GM18909 (cell line): ENCODE results near the gene SEMA3B.
"Not testable (repeated sequence)": the region's sequence is repeated elsewhere in the genome, so short reads cannot be mapped to it uniquely, and the experiment has no call there.

Source experiments
- ATAC-seq: cut with Tn5 transposase; IDR thresholded peaks from one replicate; pipeline ENCODE4 v1.9.1; 2021; ENCODE audit warnings: mild to moderate bottlenecking; ENCODE audit not compliant: unreplicated experiment, poor library complexity

SEMA3B gene

DNA sequence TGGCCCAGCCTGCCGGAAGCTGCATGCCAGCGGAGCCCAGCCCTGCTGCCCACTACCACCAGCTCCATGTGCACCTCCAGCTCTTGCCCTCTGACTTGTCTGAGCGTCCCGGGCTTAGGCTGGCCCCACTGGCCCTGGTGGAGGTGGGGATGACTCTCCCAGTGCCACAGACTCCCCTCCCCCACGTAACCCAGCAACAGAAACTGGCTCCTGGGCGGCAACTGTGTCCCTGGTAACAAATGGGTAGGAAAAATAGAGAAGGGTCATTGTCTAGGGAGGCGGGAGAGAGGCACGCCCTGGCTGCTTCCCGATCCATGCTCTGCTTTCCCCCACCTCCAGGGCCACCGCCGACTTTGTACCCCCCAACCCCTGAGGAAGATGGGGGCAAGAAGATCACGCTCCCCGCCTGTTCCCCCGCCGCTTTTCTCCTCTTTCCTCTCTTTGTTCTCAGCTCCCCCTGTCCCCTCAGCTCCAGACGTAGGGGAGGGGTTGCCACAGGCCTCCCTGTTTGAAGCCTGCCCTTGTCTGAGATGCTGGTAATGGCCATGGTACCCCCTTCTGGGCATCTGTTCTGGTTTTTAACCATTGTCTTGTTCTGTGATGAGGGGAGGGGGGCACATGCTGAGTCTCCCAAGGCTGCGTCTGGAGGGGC lies 10.8 kb upstream of the SEMA3B start:
- no peak for ATAC-seq

DNA sequence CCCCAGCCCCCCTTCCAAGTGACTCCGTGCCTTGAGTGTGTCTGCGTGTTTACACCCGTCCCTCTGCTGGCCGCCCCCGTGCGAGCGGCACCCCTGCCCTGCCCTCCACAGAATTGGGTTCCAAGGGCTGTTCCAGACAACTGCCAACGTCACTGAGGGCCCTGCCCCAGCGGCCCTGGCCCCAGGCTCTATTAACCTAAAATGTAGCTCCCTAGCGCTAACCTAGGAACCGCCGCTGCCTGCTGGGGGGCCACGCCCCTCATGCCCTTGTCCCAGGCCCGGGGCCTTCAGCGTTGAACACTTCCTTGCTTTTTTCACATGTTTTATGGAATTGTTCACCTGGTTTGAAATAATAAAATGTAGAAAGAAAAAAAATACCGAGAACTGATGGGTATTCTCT lies 10.0 kb upstream of the SEMA3B start:
- no peak for ATAC-seq

DNA sequence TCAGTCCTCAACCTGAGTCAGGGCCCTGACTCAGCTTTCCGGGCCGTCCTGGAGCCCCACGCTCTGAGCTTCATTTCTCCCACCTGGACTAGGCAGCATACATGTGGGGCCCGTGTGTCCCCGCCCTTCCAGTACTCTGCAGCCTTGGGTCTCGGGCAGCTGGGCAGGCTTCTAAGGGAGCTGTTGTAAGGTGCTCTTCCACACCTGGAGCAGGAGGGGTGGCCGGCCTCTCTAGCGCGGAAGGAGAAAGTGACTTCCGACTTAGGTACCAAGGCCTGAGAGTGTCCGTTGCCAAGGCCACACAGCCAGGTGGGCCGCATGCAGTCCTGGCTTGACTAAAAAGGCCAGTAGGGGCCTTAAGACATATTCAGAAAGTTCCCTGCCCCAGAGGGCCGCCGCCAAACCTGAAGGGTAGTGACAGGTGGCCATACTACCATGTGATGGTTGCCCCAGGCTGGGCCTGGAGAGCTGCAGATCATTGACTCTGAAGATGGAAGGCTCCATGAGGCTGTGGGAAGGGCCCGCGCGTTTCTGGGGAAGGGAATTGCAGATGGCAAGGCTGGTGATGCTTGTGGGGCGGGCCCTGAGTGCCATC lies 9.4 kb upstream of the SEMA3B start:
- ATAC-seq, result peak; percentile 26

DNA sequence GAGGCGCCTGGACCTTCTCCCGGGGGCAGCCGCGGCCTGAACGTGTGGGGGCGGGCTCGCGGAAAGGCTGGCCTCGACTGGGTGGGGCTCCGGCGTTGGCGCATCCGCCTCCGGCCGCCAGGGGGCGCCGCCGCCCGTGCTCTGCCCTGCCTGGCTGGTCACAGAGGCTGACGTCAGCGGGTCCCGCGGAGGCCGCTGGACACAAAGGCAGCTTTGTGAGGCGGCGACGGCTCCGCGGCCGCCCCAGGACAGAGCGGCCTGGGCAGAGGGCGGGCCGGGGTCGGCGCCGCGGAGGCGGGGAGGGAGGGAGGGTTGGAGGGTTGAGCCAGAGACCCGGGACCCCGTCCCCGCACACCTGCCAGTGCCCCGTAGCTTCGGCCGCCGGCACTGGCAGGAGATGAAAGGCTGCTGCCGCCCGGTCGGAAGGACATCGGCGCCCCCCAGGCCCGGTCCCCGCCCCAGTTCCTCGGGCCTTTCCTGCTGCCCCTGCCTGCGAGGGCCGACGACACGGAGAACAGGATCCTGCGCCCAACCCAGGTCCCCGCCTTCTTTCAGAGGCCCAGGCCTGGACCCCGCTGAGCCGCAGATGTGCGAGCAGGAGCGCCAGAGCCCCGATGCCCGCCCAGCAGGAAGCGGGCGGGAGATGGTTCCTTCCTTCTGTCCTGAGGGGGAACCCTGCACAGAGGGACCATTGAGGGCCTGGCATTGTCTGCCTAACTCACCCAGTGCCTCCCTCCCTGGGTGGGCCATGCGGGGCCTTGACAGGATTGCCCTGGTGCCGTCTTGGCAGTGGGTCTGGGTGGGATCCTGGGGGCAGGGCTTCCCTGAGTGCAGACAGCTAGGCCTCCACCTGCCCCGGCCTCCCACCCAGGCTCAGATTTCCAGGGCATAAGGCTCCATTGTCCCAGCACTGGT lies 8.7 kb upstream of the SEMA3B start:
- peak; percentile 91 for ATAC-seq

DNA sequence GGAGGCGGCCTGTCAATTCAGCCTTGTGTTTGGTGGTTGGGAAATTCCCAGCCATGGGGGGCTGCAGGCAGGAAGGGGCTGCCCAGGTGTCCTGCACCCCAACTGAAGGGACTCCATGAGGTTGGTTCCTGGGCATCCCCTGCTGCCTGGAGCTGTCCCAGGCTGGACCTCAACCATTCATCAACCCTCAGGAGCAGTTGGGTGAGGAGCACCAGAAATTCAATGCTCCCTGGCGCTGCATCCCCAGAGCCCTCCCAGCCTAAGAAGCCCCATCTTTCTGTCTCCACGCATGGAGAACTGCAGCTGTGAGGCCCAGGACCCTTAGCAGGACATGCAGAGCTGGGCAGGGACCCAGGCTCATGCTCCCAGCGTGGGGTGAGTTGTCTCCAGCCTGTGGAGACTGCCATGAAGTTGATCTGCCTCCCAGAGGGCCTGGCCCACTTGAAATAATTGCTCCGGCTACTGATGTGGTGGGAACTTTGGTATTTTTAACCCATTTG lies 8.0 kb upstream of the SEMA3B start:
- ATAC-seq, result no peak

DNA sequence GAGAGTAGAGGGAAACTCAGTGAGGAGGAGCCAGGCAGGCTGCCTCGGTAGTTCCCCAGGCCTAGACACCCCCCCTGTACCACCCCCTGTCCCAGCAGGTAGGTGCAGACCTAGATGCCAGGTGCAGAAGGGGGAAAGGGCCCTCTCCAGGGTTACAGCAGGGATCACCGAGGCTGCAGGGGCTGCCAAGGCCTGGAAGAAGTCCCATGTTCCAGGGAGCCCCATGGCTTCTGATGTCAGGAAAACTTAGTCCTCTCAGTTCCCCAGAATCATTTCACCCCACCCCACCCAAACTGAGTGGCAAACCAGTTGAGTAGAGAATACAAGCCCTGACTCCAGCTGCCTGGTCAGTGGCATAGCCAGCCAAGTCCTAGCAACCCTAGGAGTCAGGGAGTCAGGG lies 7.4 kb upstream of the SEMA3B start:
- no peak for ATAC-seq

DNA sequence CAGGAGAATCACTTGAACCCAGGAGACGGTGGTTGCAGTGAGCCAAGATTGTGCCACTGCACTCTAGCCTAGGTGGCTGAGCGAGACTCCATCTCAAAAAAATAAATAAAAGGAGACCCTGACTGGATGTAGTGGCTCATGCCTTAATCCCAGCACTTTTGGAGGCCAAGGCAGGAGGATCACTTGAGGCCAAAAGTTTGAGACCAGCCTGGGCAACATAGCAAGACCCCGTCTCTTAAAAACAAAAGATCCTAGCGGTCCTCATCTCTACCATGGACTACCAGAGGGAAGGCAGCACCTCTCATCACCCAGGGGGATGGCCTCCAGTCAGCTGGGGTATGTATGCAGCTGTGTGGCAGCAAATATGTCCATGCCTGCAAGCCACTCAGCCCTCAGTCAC lies 6.7 kb upstream of the SEMA3B start:
- not testable (repeated sequence) for ATAC-seq

DNA sequence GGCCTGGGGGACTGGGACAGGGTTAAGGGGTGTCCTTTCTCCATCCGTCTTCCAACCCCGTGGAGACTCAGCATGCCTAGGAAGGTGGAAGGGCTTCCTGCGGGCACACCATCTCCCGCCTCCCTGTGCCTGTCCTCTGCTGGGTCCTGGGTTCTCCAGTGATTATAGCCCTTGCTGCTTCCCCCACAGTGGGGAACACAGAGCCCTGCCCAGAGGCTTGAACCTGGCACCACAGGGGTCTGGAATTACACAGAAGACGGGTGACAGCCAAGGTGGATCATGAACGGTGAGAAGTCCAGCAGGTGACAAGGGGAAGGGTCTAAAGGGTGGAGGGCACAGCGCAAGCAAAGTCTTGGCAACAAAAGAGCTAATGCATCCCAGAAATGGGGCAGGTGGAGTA lies 6.2 kb upstream of the SEMA3B start:
- ATAC-seq, result no peak

DNA sequence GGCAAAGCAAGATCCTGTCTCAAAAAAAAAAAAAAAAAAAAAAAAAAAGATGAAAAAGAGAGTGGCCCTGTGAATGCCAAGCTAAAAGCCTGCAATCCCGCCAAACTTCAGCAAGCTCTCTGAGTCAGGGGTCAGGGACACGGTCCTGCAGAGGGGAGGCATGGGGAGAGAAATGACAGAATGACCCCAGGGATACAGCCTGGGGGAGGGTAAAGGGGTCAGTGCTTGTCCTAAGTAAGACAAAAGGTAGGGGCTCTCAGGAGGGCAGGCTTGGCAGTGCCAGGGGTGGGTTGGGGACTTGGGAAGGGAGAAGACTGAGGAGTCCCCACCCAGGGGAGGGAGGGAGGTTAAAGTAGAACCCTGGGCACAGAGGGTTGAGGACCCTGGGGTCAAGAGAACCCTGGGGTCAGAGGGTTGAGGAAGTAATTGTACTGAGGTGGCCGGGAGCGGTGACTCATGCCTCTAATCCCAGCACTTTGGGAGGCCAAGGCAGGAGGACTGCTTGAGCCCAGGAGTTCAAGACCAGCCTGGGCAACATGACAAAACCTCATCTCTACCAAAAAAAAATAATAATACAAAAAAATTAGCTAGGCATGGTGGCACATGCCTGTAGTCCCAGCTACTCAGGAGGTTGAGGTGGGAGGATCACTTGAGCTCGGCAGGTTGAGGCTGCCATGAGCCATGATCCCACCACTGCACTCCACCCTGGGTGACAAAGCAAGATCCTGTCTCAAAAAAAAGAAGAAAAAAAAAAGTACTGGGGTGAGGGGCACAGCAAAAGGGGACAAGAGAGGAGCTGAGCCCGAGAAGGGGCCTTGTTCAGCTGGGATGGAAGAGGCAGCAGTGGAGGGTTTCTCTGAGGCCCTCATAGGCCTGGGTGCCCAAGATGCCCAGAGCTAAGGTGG lies 5.2 kb upstream of the SEMA3B start:
- no peak for ATAC-seq

DNA sequence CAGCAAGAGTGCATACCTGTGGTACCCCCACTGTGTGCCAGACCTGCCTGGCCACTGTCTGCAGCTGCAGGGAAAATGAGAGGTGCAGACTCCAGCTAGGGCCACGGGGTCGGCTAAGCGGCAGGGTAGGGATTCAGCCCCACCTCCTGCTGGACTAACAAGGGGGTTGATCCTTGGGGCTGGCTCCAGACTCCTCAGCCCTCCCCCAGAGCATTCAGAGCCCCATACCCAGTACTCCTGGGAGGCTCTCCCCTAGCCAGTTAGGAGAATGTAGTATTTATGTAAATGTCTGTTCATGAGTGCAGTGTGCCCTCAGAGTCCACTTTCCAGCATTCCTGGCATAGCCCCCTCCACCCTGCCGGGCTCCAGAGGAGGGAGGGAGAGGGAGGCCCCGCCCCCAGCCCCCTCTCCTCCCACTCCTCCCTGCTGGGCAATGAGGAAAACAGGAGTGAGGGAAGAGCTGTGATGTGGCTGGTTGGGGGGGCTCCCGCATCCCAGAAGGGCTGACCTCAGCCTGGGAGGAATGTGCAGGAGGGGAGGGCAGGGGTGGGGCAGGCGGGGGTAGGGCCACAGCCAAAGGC lies 4.5 kb upstream of the SEMA3B start:
- ATAC-seq, result no peak

DNA sequence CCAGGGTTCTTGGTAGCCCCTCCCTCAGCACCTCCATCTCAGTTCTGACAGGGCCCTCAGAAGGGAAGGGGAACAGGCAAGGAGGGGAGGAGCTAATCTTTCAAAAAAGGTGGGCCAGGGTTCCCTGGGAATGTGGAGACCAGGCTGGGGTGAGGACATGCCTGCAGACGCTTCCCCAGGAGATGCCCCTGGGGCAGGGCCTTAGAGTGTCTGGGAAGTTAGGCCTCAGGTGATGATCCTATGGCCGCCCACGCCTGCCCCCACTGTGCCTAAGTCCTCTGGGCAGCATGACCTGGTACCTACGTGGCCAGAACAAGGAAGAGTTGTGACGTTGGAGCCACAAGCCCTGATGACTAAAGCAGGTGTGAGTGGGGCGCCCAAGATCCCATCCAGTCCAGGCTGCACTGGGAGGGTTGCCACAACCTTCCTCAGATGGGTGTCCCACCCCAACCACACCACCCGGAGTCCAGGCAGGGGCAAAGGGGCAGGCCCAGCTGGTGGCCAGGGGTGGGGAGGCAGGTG lies 3.9 kb upstream of the SEMA3B start:
- ATAC-seq, result no peak

DNA sequence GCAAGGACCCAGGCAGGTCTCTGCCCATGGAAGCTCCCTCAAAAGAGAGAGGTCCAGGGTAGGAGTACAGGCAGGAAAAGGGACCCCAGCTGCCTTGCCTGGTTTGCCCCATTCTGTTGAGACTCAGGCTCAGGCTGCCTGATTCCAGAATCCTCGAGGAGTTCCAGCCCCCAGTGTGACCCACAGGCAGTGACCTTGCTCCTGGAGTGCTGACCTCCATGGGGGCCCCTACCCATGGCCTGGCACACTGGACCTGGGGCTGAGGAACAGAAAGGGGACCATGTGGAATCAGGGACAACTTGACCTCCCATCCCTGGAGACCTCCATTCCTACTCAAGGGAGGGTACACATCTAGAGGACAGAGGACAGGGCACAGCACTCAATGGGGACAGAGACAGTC lies 3.4 kb upstream of the SEMA3B start:
- ATAC-seq, result no peak

DNA sequence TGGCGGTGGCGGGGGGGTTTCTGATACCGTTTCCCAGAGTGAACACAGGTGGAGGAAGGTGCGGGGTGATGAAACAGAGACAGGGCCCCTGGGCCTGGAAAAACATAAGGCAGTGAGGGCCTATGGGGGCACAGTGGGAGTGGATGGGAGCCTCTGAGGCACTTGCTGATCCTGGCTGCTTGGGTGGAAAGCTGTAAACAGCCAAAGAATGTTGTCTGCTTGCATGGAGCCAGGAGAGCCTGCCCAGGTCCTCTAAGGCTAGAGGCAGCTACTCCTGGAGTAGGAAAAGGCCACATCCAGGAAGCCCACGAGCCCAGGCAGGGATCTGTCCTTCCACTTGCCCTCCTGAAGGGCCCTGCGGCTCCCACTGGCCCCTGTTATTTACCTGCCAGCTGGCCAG lies 2.9 kb upstream of the SEMA3B start:
- no peak for ATAC-seq

DNA sequence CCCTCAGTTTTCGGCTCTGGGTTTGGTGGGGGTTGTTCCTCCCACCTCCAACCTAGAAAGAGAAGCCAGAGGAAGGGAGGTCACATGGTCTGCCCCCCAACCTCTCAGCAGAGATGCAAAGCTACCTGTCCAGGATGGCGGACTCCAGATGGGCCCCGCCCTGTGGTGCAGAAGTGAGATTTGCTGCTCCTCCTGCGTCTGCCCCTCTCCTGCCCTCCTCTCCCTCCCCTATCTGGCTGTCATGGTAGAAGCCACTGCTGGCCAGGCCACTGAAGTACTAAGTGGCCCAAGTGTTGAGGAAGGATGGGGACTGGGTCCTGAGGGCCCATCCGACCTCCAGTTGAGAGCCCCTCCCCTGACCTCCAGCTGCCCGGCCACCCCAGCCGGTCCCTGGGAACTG lies 2.1 kb upstream of the SEMA3B start:
- no peak for ATAC-seq

DNA sequence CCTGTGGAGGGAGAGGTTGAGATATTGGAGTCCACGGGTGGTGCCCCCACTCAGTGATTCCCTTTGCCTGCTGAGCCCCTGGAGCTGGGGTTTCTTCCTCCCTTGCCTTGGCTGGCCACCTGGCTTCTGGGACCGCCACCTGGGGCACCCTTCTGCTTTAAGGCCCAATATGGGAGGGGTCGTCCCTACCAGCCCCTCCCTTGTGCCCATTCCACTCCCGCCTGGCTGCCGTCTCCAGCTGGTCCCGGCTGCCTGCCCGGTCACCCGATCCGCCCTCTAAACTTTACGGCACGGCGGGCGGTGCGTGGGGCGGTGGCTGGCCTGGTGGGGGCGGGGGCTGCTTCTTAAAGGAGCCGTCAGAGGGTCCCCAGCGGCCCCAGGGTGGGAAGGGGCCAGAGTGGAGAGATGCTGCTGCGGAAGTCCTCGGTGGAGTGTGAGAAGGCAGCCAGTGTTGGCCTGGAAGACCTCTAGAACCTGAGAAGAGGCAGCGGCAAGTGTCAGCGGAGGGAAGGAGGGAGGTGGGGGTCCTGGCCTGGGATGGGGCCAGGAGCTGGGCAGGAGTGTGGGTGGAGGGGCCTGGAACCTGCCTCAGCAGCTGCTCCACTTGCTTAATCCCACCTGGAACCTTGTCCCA lies 1.6 kb upstream of the SEMA3B start:
- ATAC-seq, result no peak

DNA sequence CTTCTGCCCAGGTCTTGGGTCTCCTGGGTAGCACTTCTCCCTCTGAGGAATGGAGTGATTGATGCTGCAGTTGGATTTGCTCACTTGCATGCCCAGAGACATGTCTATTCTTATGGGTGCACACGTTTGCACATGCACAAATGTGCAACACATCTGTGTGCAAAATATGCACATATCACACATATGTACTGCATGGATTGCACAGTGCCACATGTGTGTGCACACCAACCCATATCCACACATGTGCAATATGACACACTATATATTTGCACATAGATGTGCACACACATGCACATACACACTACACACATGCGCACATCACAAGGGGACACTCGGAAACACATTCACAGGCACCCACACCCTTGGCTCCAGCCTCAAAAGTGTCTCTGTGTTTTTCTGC lies 671 bp upstream of the SEMA3B start:
- no peak for ATAC-seq

DNA sequence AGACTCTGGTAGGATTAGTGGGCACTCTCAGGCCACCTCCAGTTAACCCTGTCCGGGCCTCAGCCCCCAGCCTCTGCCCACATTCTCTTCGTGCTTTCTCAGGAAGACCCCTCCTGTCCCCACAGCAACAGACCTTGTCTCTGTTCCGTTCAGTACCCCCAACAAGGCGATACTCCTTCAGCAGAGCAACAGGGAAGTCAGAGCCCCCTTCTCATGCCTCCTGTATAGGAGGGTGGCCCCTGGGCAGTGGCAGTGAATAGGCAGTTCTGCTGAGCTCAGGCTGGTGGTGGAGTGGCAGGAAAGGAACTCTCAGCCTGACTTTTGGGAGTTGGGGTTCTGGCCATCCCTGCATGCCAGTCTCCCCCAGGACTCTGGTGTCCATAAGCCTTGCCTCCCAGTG lies 513 bp downstream of the SEMA3B start:
- ATAC-seq, result no peak

DNA sequence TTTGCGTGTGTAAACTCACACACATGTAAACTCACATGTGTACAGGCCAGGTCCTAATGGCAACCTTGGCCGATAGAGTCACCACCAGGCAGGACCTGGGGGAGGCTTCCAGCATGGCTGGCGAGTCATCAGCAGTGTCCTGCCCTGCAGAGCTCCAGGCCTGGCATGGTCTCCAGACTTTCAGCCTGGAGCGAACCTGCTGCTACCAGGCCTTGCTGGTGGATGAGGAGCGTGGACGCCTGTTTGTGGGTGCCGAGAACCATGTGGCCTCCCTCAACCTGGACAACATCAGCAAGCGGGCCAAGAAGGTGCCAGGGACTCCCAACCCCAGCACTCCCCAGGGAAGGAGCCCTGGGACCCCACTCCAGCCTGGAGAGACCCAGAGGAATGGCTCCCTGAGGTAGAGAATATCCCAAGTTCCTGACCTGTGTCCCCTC lies 1.0 kb downstream of the SEMA3B start:
- no peak for ATAC-seq
